Mesenchymal stem cell (in vitro differentiated cells and primary cell): ENCODE measurements around the gene SEPTIN1.

Experiments used
- DNase-seq: peaks from one replicate; pipeline ENCODE4 v3.0.0-alpha.2; 2013
- H2AFZ ChIP-seq: one replicate; pipeline ENCODE4 v1.6.1; 2013; ENCODE audit warnings: low read depth, mild to moderate bottlenecking, control low read depth, inconsistent platforms, low read length, moderate library complexity
- H2AK5ac ChIP-seq: 2 replicates; pipeline ENCODE4 v1.6.1; 2013; ENCODE audit warnings: low read length, moderate library complexity, mild to moderate bottlenecking, inconsistent platforms; ENCODE audit not compliant: severe bottlenecking
- H2BK120ac ChIP-seq: one replicate; pipeline ENCODE4 v1.6.1; 2013; ENCODE audit warnings: low read depth, mild to moderate bottlenecking, inconsistent platforms, low read length, moderate library complexity
- H2BK12ac ChIP-seq, 2 experiments: one replicate each; pipeline ENCODE4 v1.6.1; 2013; ENCODE audit warnings: inconsistent platforms in 2 of 2, low read length in 2 of 2, mild to moderate bottlenecking in 2 of 2, moderate library complexity in 2 of 2, control low read depth in 1 of 2
- H2BK15ac ChIP-seq: one replicate; pipeline ENCODE4 v1.6.1; 2013; ENCODE audit warnings: mild to moderate bottlenecking, low read depth, inconsistent platforms; ENCODE audit not compliant: poor library complexity, severe bottlenecking
- H2BK5ac ChIP-seq: 2 replicates; pipeline ENCODE4 v1.6.1; 2013; ENCODE audit warnings: low read depth, mild to moderate bottlenecking, low read length, control low read depth, inconsistent platforms; ENCODE audit not compliant: poor library complexity, severe bottlenecking
- H3K14ac ChIP-seq, 2 experiments: one replicate each; pipeline ENCODE4 v1.6.1; 2013; ENCODE audit warnings: inconsistent platforms in 2 of 2, low read length in 2 of 2, control low read depth in 1 of 2, mild to moderate bottlenecking in 1 of 2, moderate library complexity in 1 of 2
- H3K18ac ChIP-seq, 2 experiments: one replicate each; pipeline ENCODE4 v1.6.1; 2013; ENCODE audit warnings: inconsistent platforms in 2 of 2, low read length in 2 of 2, control low read depth in 1 of 2, low read depth in 1 of 2, mild to moderate bottlenecking in 1 of 2
- H3K23ac ChIP-seq, 2 experiments: one replicate each; pipeline ENCODE4 v1.6.1; 2013; ENCODE audit warnings: inconsistent platforms in 2 of 2, low read length in 2 of 2, mild to moderate bottlenecking in 2 of 2, moderate library complexity in 2 of 2, control low read depth in 1 of 2
- H3K27ac ChIP-seq: 2 replicates; pipeline ENCODE4 v1.5.1; 2013; ENCODE audit warnings: mild to moderate bottlenecking, moderate library complexity, low read length, control low read depth, inconsistent platforms; ENCODE audit not compliant: poor library complexity, severe bottlenecking
- H3K27me3 ChIP-seq, 2 experiments: 2 replicates each; pipeline versions ENCODE4 v1.6.1 to v1.7.0; 2013; ENCODE audit warnings: low read length in 2 of 2, mild to moderate bottlenecking in 2 of 2, moderate library complexity in 2 of 2, control low read depth in 1 of 2, inconsistent platforms in 1 of 2; ENCODE audit not compliant: control insufficient read depth in 1 of 2, insufficient read depth in 1 of 2
- H3K36me3 ChIP-seq, 2 experiments: 2 replicates each; pipeline versions ENCODE4 v1.6.1 to v1.7.0; 2013; ENCODE audit warnings: low read length in 2 of 2, control low read depth in 1 of 2, inconsistent platforms in 1 of 2, low read depth in 1 of 2, mild to moderate bottlenecking in 1 of 2; ENCODE audit not compliant: insufficient read depth in 2 of 2, control insufficient read depth in 1 of 2
- H3K4ac ChIP-seq, 2 experiments: one replicate each; pipeline ENCODE4 v1.6.1; 2013; ENCODE audit warnings: inconsistent platforms in 2 of 2, low read length in 2 of 2, mild to moderate bottlenecking in 2 of 2, moderate library complexity in 2 of 2, control low read depth in 1 of 2, low read depth in 1 of 2
- H3K4me1 ChIP-seq: 2 replicates; pipeline ENCODE4 v1.6.1; 2013; ENCODE audit warnings: low read depth, low read length, control low read depth; ENCODE audit not compliant: control insufficient read depth, insufficient read depth
- H3K4me2 ChIP-seq: 2 replicates; pipeline ENCODE4 v1.6.1; 2013; ENCODE audit warnings: low read length, mild to moderate bottlenecking, inconsistent platforms; ENCODE audit not compliant: poor library complexity, severe bottlenecking
- H3K4me3 ChIP-seq, 2 experiments: 2 replicates each; pipeline versions ENCODE4 v1.5.1 to v1.7.0; 2013; ENCODE audit warnings: low read length in 2 of 2, mild to moderate bottlenecking in 2 of 2, control low read depth in 1 of 2, low read depth in 1 of 2; ENCODE audit not compliant: insufficient read depth in 1 of 2
- H3K79me1 ChIP-seq: replicated peaks from 2 replicates; pipeline ENCODE4 v1.6.1; 2013; ENCODE audit warnings: mild to moderate bottlenecking, control low read depth, low read length, inconsistent platforms; ENCODE audit not compliant: poor library complexity, severe bottlenecking
- H3K9ac ChIP-seq: 2 replicates; pipeline ENCODE4 v1.7.0; 2013; ENCODE audit warnings: mild to moderate bottlenecking, low read length, moderate library complexity
- H3K9me3 ChIP-seq: 2 replicates; pipeline ENCODE4 v1.7.0; 2013; ENCODE audit warnings: mild to moderate bottlenecking, low read length; ENCODE audit not compliant: control insufficient read depth
- H4K8ac ChIP-seq: one replicate; pipeline ENCODE4 v1.6.1; 2013; ENCODE audit warnings: inconsistent platforms, mild to moderate bottlenecking, low read length, moderate library complexity
- H4K91ac ChIP-seq: one replicate; pipeline ENCODE4 v1.6.1; 2013; ENCODE audit warnings: mild to moderate bottlenecking, low read length, inconsistent platforms
- WGBS: methylation state at CpG from one replicate; pipeline ENCODE4 v1.1.7; 2013; ENCODE audit warnings: mixed read lengths; 5-methylcytosine and 5-hydroxymethylcytosine counted together

The SEPTIN1 gene

GRCh38 chr16:30417529-30418349, 35.4 kb upstream of the SEPTIN1 start:
- Histone ChIP-seq H3K18ac (peak overlapping the region; percentile 71 to 83), H2BK15ac (peak overlapping the region; percentile 63), H2AFZ (peak overlapping the region; percentile 46), H3K14ac (peak overlapping the region in 1 of 2 experiments; percentile 82), H3K27ac (no peak overlapping the region), H2BK12ac (peak overlapping the region in 1 of 2 experiments; percentile 48), H3K36me3 (peaks cover 25 to 39% of the 10 kb centered on the region in 2 experiments), H3K9ac (peak overlapping the region; percentile 70), H2AK5ac (no peak overlapping the region), H3K4me3 (peak overlapping the region; percentile 60 to 74), H3K4me1 (peaks cover 15% of the 10 kb centered on the region), H2BK120ac (no peak overlapping the region), H3K4me2 (peak overlapping the region; percentile 74), H2BK5ac (no peak overlapping the region), H3K9me3 (no peaks in the 10 kb centered on the region), H3K79me1 (peaks cover 16% of the 10 kb centered on the region), H3K27me3 (no peaks in the 10 kb centered on the region), H3K4ac (peak overlapping the region in 1 of 2 experiments; percentile 53), H4K8ac (peak overlapping the region; percentile 84), H4K91ac (peak overlapping the region; percentile 72), H3K23ac (peak overlapping the region; percentile 21 to 23)
- DNase-seq: peak; percentile 88
- WGBS: 4% methylated on average over 112 of the region's 140 CpGs

GRCh38 chr16:30416624-30417528, 34.5 kb upstream of the SEPTIN1 start:
- DNase-seq: no peak
- no peak overlapping the region for H3K27ac ChIP-seq
- 81% methylated on average over 18 of the region's 18 CpGs for WGBS
- peaks cover 19% of the 10 kb centered on the region for H3K4me1 ChIP-seq
- no peaks in the 10 kb centered on the region for H3K9me3 ChIP-seq
- H2AK5ac ChIP-seq: no peak overlapping the region
- peak overlapping the region; percentile 70 for H3K9ac ChIP-seq
- peaks cover 21 to 42% of the 10 kb centered on the region in 2 experiments for H3K36me3 ChIP-seq
- no peak overlapping the region for H3K4ac ChIP-seq
- H2BK15ac ChIP-seq: peak overlapping the region; percentile 63
- peak overlapping the region; percentile 46 for H2AFZ ChIP-seq
- peak overlapping the region in 1 of 2 experiments; percentile 71 for H3K18ac ChIP-seq
- peak overlapping the region; percentile 72 for H4K91ac ChIP-seq
- H3K14ac ChIP-seq: no peak overlapping the region
- H4K8ac ChIP-seq: peak overlapping the region; percentile 42
- H3K23ac ChIP-seq: no peak overlapping the region
- no peak overlapping the region for H2BK5ac ChIP-seq
- H3K4me3 ChIP-seq: peak overlapping the region; percentile 60 to 74
- no peak overlapping the region for H2BK12ac ChIP-seq
- H3K4me2 ChIP-seq: peak overlapping the region; percentile 74
- no peaks in the 10 kb centered on the region for H3K27me3 ChIP-seq
- H2BK120ac ChIP-seq: no peak overlapping the region
- peaks cover 18% of the 10 kb centered on the region for H3K79me1 ChIP-seq

- Histone ChIP-seq H3K27ac (no peak overlapping the region), H2BK15ac (no peak overlapping the region), H3K4me3 (no peak overlapping the region), H2BK5ac (no peak overlapping the region), H3K18ac (no peak overlapping the region), H3K79me1 (peaks cover 25% of the 10 kb centered on the region), H3K27me3 (no peaks in the 10 kb centered on the region), H3K4ac (no peak overlapping the region), H2BK120ac (no peak overlapping the region), H3K9ac (peak overlapping the region; percentile 22), H4K8ac (no peak overlapping the region), H3K14ac (no peak overlapping the region), H3K9me3 (no peaks in the 10 kb centered on the region), H4K91ac (no peak overlapping the region), H3K36me3 (peaks cover 27 to 45% of the 10 kb centered on the region in 2 experiments), H2AK5ac (no peak overlapping the region), H3K23ac (no peak overlapping the region), H2BK12ac (no peak overlapping the region), H3K4me1 (peaks cover 20% of the 10 kb centered on the region), H2AFZ (no peak overlapping the region), H3K4me2 (no peak overlapping the region)
- WGBS: 95% methylated on average over 4 of the region's 4 CpGs
- DNase-seq: no peak
Observed at GRCh38 chr16:30416047-30416603, 33.8 kb upstream of the SEPTIN1 start.
